Measurements from ENCODE around the gene BCAS1.

- TF ChIP-seq, protein P1, sequence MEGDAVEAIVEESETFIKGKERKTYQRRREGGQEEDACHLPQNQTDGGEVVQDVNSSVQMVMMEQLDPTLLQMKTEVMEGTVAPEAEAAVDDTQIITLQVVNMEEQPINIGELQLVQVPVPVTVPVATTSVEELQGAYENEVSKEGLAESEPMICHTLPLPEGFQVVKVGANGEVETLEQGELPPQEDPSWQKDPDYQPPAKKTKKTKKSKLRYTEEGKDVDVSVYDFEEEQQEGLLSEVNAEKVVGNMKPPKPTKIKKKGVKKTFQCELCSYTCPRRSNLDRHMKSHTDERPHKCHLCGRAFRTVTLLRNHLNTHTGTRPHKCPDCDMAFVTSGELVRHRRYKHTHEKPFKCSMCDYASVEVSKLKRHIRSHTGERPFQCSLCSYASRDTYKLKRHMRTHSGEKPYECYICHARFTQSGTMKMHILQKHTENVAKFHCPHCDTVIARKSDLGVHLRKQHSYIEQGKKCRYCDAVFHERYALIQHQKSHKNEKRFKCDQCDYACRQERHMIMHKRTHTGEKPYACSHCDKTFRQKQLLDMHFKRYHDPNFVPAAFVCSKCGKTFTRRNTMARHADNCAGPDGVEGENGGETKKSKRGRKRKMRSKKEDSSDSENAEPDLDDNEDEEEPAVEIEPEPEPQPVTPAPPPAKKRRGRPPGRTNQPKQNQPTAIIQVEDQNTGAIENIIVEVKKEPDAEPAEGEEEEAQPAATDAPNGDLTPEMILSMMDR (IDR thresholded peaks at IDR 0.05): no peak
- no peak for TF ChIP-seq POLR2A (IDR thresholded peaks at IDR 0.05)
Observed at GRCh38 chr20:53989401-53989800, 81.0 kb downstream of the BCAS1 start.
